Right lobe of liver (tissue), 4 donors: ENCODE data around the gene STMP1.

Experiments used
- CTCF ChIP-seq, 4 donors: fragments of 200-600 bp in 3 of 4; fragments of 450-650 bp in 1 of 4; IDR thresholded peaks; one replicate each; pipeline versions ENCODE4 v1.5.1 to v1.8.0; 2016 to 2022; ENCODE audit warnings: antibody characterized with exemption in 4 of 4, mild to moderate bottlenecking in 2 of 4
- POLR2A ChIP-seq: fragments of 450-650 bp; IDR thresholded peaks from one replicate; pipeline ENCODE4 v1.6.1; 2017; ENCODE audit warnings: antibody characterized with exemption, mild to moderate bottlenecking
- donor health status: DM: no; HTN: no; CAD: no.
- donor health status: DM: no; HTN: no; CAD: no.
- donor health status: DM: no; HTN: yes; CAD: no.

- TF ChIP-seq CTCF (IDR thresholded peaks at IDR 0.05) (no peak), POLR2A (no peak)
These were observed 3.0 kb upstream of the STMP1 start for GRCh38 chr7:135659159-135659846.
